Measurements from ENCODE around the gene GPALPP1.
"Not testable (repeated sequence)": the region's sequence is repeated elsewhere in the genome, so short reads cannot be mapped to it uniquely, and the experiment has no call there.

The GPALPP1 gene

GRCh38 chr13:45063261-45063860 is 74.0 kb downstream of the GPALPP1 start:
- no peak for DNase-seq (ENCODE audit: low read depth in 2 of 2)

- DNase-seq (ENCODE audit: low read depth in 2 of 2): not testable (repeated sequence)
Measured at GRCh38 chr13:45063889-45064288, 74.6 kb downstream of the GPALPP1 start.

GRCh38 chr13:45064889-45065288 is 75.6 kb downstream of the GPALPP1 start:
- no peak for DNase-seq (ENCODE audit: low read depth in 2 of 2)

GRCh38 chr13:45068036-45069001 is 79.0 kb downstream of the GPALPP1 start:
- DNase-seq (ENCODE audit: low read depth in 2 of 2): no peak

GRCh38 chr13:45073809-45074208 is 84.5 kb downstream of the GPALPP1 start:
- no peak for DNase-seq (ENCODE audit: low read depth in 2 of 2)

GRCh38 chr13:45074721-45075120 is 85.4 kb downstream of the GPALPP1 start:
- no peak for DNase-seq (ENCODE audit: low read depth in 2 of 2)

- DNase-seq (ENCODE audit: low read depth in 2 of 2): no peak
Measured at GRCh38 chr13:45078003-45078402, 88.7 kb downstream of the GPALPP1 start.
